Measurements from ENCODE around the gene DNAH3. TPM values are rescaled to one million over a fixed set of nuclear protein-coding genes. Genes with fewer than 3 reads are reported as not detected.
"Not testable (repeated sequence)": the region's sequence is repeated elsewhere in the genome, so short reads cannot be mapped to it uniquely, and the experiment has no call there.

The DNAH3 gene
- total RNA-seq, 6 experiments from 2014 or later: not detected

DNA sequence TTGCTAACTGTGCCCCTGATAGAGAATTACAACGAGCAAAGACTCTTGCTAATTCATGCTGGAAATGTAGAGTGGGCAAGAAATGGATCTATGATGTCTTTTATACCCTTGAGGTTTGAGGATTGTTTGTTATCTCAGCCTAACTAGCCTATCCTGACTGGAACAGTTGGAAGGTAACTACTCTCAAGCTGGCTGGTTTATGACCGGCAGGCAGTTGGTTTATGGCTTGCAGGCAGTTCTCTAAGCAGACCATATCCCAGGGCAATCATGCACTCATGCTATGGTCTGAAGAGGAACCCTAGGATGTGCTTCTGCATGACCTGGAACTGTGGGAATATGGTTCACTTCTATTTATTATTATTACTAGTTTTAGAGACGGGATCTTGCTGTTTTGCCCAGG, 201.0 kb downstream of the DNAH3 start:
- no peak overlapping the region for H3K4me3 ChIP-seq
- H3K4me1 ChIP-seq: no peaks in the 10 kb centered on the region
- TF ChIP-seq CTCF (IDR thresholded peaks at IDR 0.05) (no peak), POLR2A (IDR thresholded peaks at IDR 0.05) (no peak)
- H3K27ac ChIP-seq: no peak overlapping the region
- H3K36me3 ChIP-seq: no peaks in the 10 kb centered on the region
- no peaks in the 10 kb centered on the region for H3K27me3 ChIP-seq
- ATAC-seq (no peak), DNase-seq (no peak)
- intact Hi-C loops (cut with DNase I): no loop called here
- H3K9me3 ChIP-seq: no peaks in the 10 kb centered on the region
- WGBS (ENCODE audit: insufficient coverage, low coverage, low lambda C conversion rate, missing lambda C conversion rate): 100% methylated on average over 1 of the region's 3 CpGs

DNA sequence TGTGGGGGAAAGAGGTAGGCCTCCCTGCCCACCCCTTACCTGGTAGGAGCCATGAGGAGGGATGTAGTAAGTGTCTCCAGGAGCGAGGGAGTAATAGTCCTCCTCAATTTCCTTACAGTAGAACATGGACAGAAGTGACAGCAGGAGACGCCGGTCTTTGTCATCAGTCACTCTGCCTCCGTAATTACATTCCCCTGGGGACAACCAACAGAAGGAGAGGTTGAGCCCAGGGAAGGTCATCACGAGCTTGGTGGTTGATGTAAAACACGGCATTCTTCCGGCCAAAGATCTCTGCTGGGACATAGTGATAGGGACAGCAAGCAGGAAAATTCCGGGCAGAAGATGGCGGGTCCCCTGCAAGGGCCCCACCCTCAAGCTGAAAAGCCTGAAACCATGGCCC, 202.2 kb downstream of the DNAH3 start:
- intact Hi-C loops (cut with DNase I): no loop called here
- TF ChIP-seq POLR2A (IDR thresholded peaks at IDR 0.05) (no peak), CTCF (IDR thresholded peaks at IDR 0.05) (no peak)
- ATAC-seq: no peak

GRCh38 chr16:20946015-20946629, 204.5 kb downstream of the DNAH3 start:
- Histone ChIP-seq H3K9me3 (no peaks in the 10 kb centered on the region), H3K4me3 (no peak overlapping the region), H3K27ac (no peak overlapping the region), H3K4me1 (no peaks in the 10 kb centered on the region), H3K27me3 (no peaks in the 10 kb centered on the region), H3K36me3 (no peaks in the 10 kb centered on the region)
- no peak for TF ChIP-seq POLR2A (IDR thresholded peaks at IDR 0.05)
- TF ChIP-seq CTCF (IDR thresholded peaks at IDR 0.05): no peak
- ATAC-seq (no peak), DNase-seq (no peak)
- intact Hi-C loops (cut with DNase I): no loop called here
- 69% methylated on average over 4 of the region's 8 CpGs for WGBS (ENCODE audit: insufficient coverage, low coverage, low lambda C conversion rate, missing lambda C conversion rate)

More for the DNA sequence above, 202.2 kb downstream of the DNAH3 start:
- WGBS (ENCODE audit: insufficient coverage, low coverage, low lambda C conversion rate, missing lambda C conversion rate): 76% methylated on average over 3 of the region's 9 CpGs
- Histone ChIP-seq H3K4me1 (no peaks in the 10 kb centered on the region), H3K27ac (no peak overlapping the region), H3K36me3 (no peaks in the 10 kb centered on the region), H3K9me3 (no peaks in the 10 kb centered on the region), H3K27me3 (no peaks in the 10 kb centered on the region), H3K4me3 (no peak overlapping the region)
- no peak for DNase-seq

GRCh38 chr16:20945575-20945875, 205.1 kb downstream of the DNAH3 start:
- DNase-seq; H3K36me3 ChIP-seq; ATAC-seq; intact Hi-C loops (cut with DNase I); H3K27me3 ChIP-seq; H3K9me3 ChIP-seq; H3K27ac ChIP-seq; H3K4me1 ChIP-seq; H3K4me3 ChIP-seq: not testable (repeated sequence)
- WGBS (ENCODE audit: insufficient coverage, low coverage, low lambda C conversion rate, missing lambda C conversion rate): 94% methylated on average over 3 of the region's 11 CpGs

- TF ChIP-seq CTCF (IDR thresholded peaks at IDR 0.05): peak in 2 of 4 donors; percentile 19 to 31
- no peak for TF ChIP-seq POLR2A (IDR thresholded peaks at IDR 0.05)
- 70% methylated on average over 3 of the region's 5 CpGs for WGBS (ENCODE audit: insufficient coverage, low coverage, low lambda C conversion rate, missing lambda C conversion rate)
- no peaks in the 10 kb centered on the region for H3K4me1 ChIP-seq
- H3K36me3 ChIP-seq: no peaks in the 10 kb centered on the region
- H3K4me3 ChIP-seq: no peak overlapping the region
- DNase-seq: no peak
- peak; percentile 39 to 53 (median 46) for ATAC-seq
- intact Hi-C loops (cut with DNase I): no loop called here
- no peaks in the 10 kb centered on the region for H3K9me3 ChIP-seq
- H3K27ac ChIP-seq: no peak overlapping the region
- H3K27me3 ChIP-seq: no peaks in the 10 kb centered on the region
Measured at GRCh38 chr16:20944861-20945574, 205.6 kb downstream of the DNAH3 start.
